Neural cell (in vitro differentiated cells): ENCODE measurements around the gene LDLRAD3. TPM values are rescaled to one million over a fixed set of nuclear protein-coding genes. Genes with fewer than 3 reads are reported as not detected.

ENCODE experiments used
- H2AFZ ChIP-seq: fragments of 200-600, 300-800 bp; sonication (generic), shearing (Covaris generic); 2 replicates; pipeline ENCODE4 v1.6.0; 2014; ENCODE audit warnings: low read depth, mild to moderate bottlenecking, antibody characterized with exemption, low read length, moderate library complexity
- H3F3A ChIP-seq: fragments of 200-600 bp; shearing (Covaris generic); 2 replicates; pipeline ENCODE4 v1.6.1; 2016; ENCODE audit warnings: mild to moderate bottlenecking, moderate library complexity, mixed read lengths, antibody characterized with exemption, low read length; ENCODE audit not compliant: insufficient read depth, poor library complexity, severe bottlenecking
- H3K27ac ChIP-seq: fragments of 200-600, 300-800 bp; sonication (generic), shearing (Covaris generic); 2 replicates; pipeline ENCODE4 v1.5.1; 2014; ENCODE audit warnings: mild to moderate bottlenecking, low read length, moderate library complexity
- H3K27me3 ChIP-seq: fragments of 300-800, 200-600 bp; sonication (generic), shearing (Covaris generic); 2 replicates; pipeline ENCODE4 v1.6.0; 2014; ENCODE audit warnings: mild to moderate bottlenecking, low read depth, low read length, moderate library complexity; ENCODE audit not compliant: insufficient read depth
- H3K36me3 ChIP-seq: fragments of 300-800, 200-600 bp; sonication (generic), shearing (Covaris generic); 2 replicates; pipeline ENCODE4 v1.5.1; 2014; ENCODE audit warnings: mild to moderate bottlenecking, antibody characterized with exemption, low read length, moderate library complexity; ENCODE audit not compliant: insufficient read depth
- H3K4me2 ChIP-seq: fragments of 300-800, 200-600 bp; sonication (generic), shearing (Covaris generic); 2 replicates; pipeline ENCODE4 v1.6.0; 2014; ENCODE audit warnings: mild to moderate bottlenecking, low read length
- H3K4me3 ChIP-seq: fragments of 300-800, 200-600 bp; sonication (generic), shearing (Covaris generic); 2 replicates; pipeline ENCODE4 v1.5.1; 2014; ENCODE audit warnings: mild to moderate bottlenecking, low read length, moderate library complexity
- H3K79me2 ChIP-seq: fragments of 200-600 bp; shearing (Covaris generic); replicated peaks from 2 replicates; pipeline ENCODE4 v1.6.0; 2014; ENCODE audit warnings: mild to moderate bottlenecking, low read length, moderate library complexity; ENCODE audit not compliant: insufficient read depth
- H3K9ac ChIP-seq: fragments of 300-800, 200-600 bp; sonication (generic), shearing (Covaris generic); 2 replicates; pipeline ENCODE4 v1.6.1; 2016; ENCODE audit warnings: mild to moderate bottlenecking, low read length, mixed read lengths
- H3K9me2 ChIP-seq: fragments of 200-600 bp; shearing (Covaris generic); 2 replicates; pipeline ENCODE4 v1.6.1; 2016; ENCODE audit warnings: mild to moderate bottlenecking, low read length, mixed read lengths; ENCODE audit not compliant: insufficient read depth
- H3K9me3 ChIP-seq: fragments of 200-600, 300-800 bp; sonication (generic), shearing (Covaris generic); 2 replicates; pipeline ENCODE4 v1.6.1; 2016; ENCODE audit warnings: mild to moderate bottlenecking, mixed run types, low read length, moderate library complexity, mixed read lengths
- H4K20me1 ChIP-seq: fragments of 200-600 bp; shearing (Covaris generic); 2 replicates; pipeline ENCODE4 v1.6.1; 2016; ENCODE audit warnings: mild to moderate bottlenecking, mixed run types; ENCODE audit not compliant: insufficient read depth
- CTCF ChIP-seq: fragments of 450-650 bp; IDR thresholded peaks from 2 replicates; pipeline ENCODE4 v1.5.1; 2014; ENCODE audit warnings: antibody characterized with exemption, mild to moderate bottlenecking, moderate library complexity; ENCODE audit not compliant: poor library complexity, severe bottlenecking
- EP300 ChIP-seq: fragments of 450-650 bp; conservative IDR thresholded peaks from 2 replicates; pipeline ENCODE4 v1.6.1; 2014; ENCODE audit warnings: antibody characterized with exemption, mild to moderate bottlenecking, moderate library complexity; ENCODE audit not compliant: poor library complexity, severe bottlenecking
- EZH2 ChIP-seq: fragments of 200-600, 300-800 bp; shearing (Covaris generic), sonication (generic); IDR thresholded peaks from 2 replicates; pipeline ENCODE4 v1.6.1; 2014; ENCODE audit warnings: antibody characterized with exemption, low read length, borderline replicate concordance, mild to moderate bottlenecking; ENCODE audit not compliant: insufficient read depth, poor library complexity, severe bottlenecking
- MXI1 ChIP-seq: fragments of 450-650 bp; conservative IDR thresholded peaks from 2 replicates; pipeline ENCODE4 v1.6.1; 2014; ENCODE audit warnings: antibody characterized with exemption, mild to moderate bottlenecking; ENCODE audit not compliant: poor library complexity, severe bottlenecking
- POLR2AphosphoS5 ChIP-seq: IDR thresholded peaks from 2 replicates; pipeline ENCODE4 v1.6.1; 2012
- RAD21 ChIP-seq: fragments of 450-650 bp; conservative IDR thresholded peaks from 2 replicates; pipeline ENCODE4 v1.6.1; 2014; ENCODE audit warnings: antibody characterized with exemption, mild to moderate bottlenecking, moderate library complexity
- SMC3 ChIP-seq: fragments of 450-650 bp; conservative IDR thresholded peaks from 2 replicates; pipeline ENCODE4 v1.6.1; 2014; ENCODE audit warnings: antibody characterized with exemption, mild to moderate bottlenecking, moderate library complexity; ENCODE audit not compliant: poor library complexity
- TAF1 ChIP-seq: IDR thresholded peaks from 2 replicates; pipeline ENCODE4 v1.6.1; 2012; ENCODE audit warnings: low read depth
- polyA plus RNA-seq: library from polyadenylated mRNA; depleted of rRNA; stranded (reverse); fragments of >200 nt; gene quantifications from 2 replicates; pipeline ENCODE4 v1.2.3, GENCODE V29; 2014
- TF ChIP-seq, protein P1 (sequence below): IDR thresholded peaks from 2 replicates; pipeline ENCODE4 v1.6.1; 2012; ENCODE audit warnings: borderline replicate concordance

LDLRAD3 gene
- polyA plus RNA-seq, 1 donor from 2014 or later: 3.5 TPM

DNA sequence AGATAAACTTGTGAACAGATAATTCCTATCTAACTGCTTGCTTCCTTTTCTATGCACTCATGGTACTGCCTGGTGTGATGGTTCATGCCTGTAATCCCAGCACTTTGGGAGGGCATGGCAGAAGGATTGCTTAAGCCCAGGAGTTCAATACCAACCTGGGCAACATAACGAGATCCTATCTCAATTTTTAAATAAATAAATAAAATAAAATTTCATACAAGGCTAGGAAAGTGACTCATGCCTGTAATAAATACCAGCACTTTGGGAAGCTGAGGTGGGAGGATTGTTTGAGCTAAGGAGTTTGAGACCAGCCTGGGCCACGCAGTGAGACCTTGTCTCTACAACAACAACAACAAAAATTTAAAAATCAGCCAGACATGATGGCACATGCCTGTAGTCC lies 178.8 kb downstream of the LDLRAD3 start:
- H3F3A ChIP-seq: no peaks in the 10 kb centered on the region
- H3K27ac ChIP-seq: no peak overlapping the region
- no peaks in the 10 kb centered on the region for H3K9me3 ChIP-seq
- TF ChIP-seq POLR2AphosphoS5 (no peak), RAD21 (no peak), EZH2 (no peak), TAF1 (no peak), EP300 (no peak), SMC3 (no peak), CTCF (no peak)
- TF ChIP-seq, protein P1, sequence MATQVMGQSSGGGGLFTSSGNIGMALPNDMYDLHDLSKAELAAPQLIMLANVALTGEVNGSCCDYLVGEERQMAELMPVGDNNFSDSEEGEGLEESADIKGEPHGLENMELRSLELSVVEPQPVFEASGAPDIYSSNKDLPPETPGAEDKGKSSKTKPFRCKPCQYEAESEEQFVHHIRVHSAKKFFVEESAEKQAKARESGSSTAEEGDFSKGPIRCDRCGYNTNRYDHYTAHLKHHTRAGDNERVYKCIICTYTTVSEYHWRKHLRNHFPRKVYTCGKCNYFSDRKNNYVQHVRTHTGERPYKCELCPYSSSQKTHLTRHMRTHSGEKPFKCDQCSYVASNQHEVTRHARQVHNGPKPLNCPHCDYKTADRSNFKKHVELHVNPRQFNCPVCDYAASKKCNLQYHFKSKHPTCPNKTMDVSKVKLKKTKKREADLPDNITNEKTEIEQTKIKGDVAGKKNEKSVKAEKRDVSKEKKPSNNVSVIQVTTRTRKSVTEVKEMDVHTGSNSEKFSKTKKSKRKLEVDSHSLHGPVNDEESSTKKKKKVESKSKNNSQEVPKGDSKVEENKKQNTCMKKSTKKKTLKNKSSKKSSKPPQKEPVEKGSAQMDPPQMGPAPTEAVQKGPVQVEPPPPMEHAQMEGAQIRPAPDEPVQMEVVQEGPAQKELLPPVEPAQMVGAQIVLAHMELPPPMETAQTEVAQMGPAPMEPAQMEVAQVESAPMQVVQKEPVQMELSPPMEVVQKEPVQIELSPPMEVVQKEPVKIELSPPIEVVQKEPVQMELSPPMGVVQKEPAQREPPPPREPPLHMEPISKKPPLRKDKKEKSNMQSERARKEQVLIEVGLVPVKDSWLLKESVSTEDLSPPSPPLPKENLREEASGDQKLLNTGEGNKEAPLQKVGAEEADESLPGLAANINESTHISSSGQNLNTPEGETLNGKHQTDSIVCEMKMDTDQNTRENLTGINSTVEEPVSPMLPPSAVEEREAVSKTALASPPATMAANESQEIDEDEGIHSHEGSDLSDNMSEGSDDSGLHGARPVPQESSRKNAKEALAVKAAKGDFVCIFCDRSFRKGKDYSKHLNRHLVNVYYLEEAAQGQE: no peak
- no peak overlapping the region for H3K9ac ChIP-seq
- no peaks in the 10 kb centered on the region for H4K20me1 ChIP-seq
- no peak overlapping the region for H3K4me3 ChIP-seq
- H3K4me2 ChIP-seq: no peak overlapping the region
- no peaks in the 10 kb centered on the region for H3K79me2 ChIP-seq
- no peaks in the 10 kb centered on the region for H3K9me2 ChIP-seq
- H2AFZ ChIP-seq: no peak overlapping the region
- H3K27me3 ChIP-seq: no peaks in the 10 kb centered on the region
- no peaks in the 10 kb centered on the region for H3K36me3 ChIP-seq

DNA sequence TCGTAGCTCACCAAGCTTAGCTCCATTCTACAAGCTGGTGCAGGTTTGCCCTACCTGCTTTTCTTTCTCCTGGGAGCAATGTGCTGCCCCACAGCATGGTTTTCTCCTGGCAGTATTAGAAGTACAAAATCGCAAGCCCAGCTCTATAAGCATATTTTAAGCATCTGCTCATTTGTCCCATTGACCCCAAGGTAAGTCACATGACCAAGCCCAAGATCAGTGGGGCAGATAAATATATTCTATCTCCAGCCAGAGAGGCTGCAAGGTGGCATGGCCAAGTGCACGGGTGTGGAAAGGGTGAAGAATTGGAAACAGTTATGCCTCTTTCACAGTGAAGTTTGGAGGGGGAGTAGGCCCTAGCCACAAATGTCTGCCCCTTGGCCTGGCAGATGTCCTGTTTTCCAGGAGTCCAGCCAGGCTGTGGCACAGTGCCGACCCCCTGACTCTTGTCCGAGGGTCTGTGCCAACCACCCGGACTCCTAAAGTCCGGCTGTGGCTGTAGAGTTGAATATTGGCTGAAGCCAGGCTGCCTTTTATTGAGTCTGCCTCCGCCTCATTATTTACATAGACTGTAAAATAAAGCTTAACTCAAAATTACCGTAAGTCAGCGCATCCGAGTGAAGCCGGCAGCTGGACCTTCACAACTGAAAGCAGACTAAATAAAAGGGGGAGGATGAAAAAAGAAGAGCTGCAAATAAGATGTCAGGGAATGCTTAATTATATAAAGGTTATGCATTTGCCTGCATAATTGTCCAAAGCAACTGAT lies 179.7 kb downstream of the LDLRAD3 start:
- no peaks in the 10 kb centered on the region for H3K79me2 ChIP-seq
- no peak overlapping the region for H3K9ac ChIP-seq
- no peak overlapping the region for H2AFZ ChIP-seq
- H3K27me3 ChIP-seq: no peaks in the 10 kb centered on the region
- H3K36me3 ChIP-seq: no peaks in the 10 kb centered on the region
- H3K27ac ChIP-seq: no peak overlapping the region
- H3K4me2 ChIP-seq: no peak overlapping the region
- no peaks in the 10 kb centered on the region for H3F3A ChIP-seq
- no peaks in the 10 kb centered on the region for H4K20me1 ChIP-seq
- TF ChIP-seq MXI1 (no peak), POLR2AphosphoS5 (no peak), TAF1 (no peak), RAD21 (no peak), CTCF (no peak), SMC3 (no peak)
- TF ChIP-seq, protein P1: no peak
- no peaks in the 10 kb centered on the region for H3K9me3 ChIP-seq
- H3K4me3 ChIP-seq: no peak overlapping the region
- H3K9me2 ChIP-seq: no peaks in the 10 kb centered on the region
